Measurements from ENCODE around the gene PCDH9.
"Not testable (repeated sequence)": the region's sequence is repeated elsewhere in the genome, so short reads cannot be mapped to it uniquely, and the experiment has no call there.

The PCDH9 gene

DNA sequence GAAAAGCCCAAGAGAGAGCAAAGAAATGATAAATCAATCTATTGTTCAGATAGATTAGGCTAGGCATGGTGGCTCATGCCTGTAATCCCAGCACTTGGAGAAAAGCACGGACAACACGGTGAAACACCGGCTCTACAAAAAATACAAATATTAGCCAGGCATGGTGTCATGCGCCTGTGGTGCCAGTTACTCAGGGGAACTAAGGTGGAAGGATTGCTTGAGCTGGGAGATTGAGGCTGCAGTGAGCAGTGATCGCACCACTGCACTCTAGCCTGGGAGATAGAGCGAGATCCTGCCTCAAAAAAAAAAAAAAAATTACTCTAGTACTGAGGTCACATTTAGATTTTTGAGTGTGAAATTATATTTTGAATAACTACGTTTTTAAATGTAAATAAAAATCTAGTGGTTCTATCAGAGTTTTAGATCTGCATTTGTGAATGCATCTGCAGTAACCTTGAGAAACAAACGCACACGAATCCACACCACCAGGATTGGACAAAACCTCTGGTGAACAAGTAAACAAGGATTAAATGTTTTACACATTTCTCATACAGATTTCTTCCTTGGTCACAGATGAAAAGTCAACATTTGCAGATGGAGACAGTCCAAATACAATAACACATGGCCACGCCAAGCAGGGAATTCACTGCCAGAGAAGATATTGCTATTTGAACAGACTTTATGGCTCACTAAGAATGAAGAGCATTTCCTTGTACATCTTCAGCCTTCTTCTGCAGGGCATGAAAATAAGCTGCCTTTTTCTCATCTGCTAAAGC, 917.6 kb downstream of the PCDH9 start:
- no peak for DNase-seq

DNA sequence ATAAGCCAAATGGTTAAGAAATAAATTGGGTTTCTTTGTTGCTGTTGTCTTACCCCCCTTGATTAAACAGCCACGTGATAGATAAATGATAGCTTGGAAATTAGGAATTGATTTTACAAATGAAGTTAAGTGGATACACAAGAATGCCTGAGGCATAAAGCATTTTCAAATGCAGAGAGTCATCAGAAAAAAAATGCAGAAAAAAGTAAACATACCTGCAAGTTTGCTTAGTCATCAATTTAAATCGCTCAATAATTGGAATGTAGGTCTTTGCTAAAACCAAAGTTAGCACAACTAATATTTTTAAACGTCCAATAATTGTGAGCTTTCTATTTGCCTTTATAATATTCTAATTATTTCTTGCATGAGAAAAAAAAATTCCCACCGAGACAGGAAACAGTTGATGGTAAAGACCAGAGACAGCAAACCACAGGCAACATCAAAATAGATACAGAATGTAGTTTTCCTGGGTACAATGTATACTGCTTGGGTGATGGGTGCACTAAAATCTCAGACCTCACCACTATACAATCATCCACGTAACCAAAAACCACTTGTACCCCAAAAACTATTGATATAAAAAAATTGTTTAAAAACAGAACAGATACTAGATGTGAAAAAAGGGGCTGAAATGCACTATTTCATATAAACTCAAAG, 924.0 kb downstream of the PCDH9 start:
- DNase-seq = no peak

DNA sequence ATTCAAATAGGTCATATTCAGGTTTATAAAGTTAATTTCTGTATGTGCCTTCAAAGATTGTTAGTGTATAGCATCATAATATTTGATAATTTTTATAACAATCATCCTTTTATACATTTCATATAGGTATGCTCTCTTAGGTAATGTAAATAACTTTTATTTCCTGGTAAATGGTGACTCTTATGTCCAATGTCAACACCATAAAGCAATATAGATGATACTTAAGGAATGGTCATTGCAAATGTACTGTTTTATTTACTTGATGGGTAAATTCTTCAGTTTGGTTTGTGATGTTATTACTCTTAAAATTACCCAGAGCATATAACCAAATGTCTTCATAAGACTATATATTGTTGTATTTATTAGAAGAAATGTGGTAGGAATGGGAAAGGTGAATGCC, 928.7 kb downstream of the PCDH9 start:
- DNase-seq = no peak

DNA sequence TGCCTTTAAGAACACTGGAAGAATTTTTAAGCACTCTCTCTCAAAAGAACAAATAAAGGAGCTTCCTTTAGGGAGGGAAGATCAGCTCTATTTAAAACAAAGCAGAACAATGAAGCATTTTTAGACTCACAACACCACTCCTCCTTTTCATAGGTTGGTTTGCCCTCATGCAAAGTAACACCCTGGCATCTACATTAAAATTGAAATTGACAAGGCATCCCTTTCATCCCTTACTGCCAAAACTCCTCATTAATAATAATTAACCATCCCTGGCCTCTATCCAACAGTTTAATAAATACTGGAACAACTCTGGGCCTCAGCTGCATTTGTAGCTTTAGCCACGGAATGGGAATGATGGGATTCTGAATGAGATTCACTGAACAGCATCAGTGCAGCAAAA, 929.1 kb downstream of the PCDH9 start:
- no peak for DNase-seq

DNA sequence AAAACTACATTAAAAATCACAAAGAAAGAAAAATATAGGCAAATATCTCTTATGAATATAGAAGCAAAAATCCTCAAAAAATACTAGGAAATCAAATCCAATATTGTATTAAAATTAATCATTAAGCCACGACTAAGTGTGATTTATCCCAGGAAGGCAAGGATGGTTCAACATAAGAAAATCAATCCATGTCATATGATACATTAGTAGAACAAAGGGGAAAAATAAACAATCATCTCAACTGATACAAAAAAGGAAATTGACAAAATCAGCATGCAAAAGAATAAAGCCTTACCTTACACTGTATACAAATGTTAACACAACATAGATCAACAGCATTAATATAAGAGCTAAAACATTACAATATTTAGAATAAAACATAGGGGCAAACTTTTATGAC, 933.3 kb downstream of the PCDH9 start:
- no peak for DNase-seq

DNA sequence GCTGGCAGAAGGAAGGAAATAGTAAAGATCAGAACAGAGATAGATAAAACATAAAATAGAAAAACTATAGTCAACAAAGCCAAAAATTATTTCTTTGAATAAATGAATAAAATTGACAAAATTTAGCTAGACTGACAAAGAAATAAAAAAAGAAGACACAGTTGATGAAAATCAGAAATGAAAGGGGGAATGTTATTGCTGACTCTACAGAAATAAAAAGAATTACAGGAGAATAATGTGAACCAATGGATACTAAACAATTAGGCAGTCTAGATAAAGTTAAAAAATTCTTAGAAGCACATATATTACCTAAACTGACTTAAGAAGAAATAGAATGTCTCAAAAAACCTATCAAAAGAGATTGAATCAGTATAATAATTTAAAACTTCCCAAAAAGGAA, 933.8 kb downstream of the PCDH9 start:
- DNase-seq = no peak

DNA sequence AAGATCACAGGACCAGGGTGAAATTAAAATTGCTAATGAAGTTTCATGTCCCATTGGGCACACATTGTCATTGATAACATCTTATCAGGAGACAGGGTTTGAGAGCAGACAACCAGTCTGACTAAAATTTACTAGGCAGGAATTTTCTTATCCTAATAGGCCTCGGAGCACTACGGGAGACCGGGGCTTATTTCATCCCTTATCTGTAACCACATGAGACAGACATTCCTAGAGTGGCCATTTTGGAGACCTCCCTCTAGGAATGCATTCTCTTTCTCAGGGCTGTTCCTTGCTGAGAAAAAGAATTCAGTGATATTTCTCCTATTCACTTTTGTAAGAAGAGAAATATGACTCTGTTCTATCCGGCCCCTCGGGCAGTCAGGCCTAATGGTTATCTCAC, 943.3 kb downstream of the PCDH9 start:
- not testable (repeated sequence) for DNase-seq

DNA sequence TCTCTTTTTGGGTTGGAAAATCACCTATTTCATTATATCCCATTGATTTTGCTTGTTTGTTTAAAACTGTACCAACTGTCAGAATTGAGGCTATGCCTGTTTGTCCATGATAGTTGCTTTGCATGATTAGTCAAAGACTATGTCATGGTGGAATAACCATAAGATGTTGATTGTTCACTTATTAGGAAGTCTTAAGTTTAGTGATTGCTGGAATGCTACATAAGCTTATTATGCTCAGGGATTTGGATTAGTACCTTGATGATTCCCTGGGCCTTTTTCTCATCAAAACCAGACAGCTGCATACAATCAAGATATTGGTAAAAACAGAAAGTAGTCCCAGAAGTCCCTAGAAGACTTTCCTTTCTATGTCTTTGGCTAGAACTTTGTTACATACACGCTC, 954.7 kb downstream of the PCDH9 start:
- DNase-seq = no peak

DNA sequence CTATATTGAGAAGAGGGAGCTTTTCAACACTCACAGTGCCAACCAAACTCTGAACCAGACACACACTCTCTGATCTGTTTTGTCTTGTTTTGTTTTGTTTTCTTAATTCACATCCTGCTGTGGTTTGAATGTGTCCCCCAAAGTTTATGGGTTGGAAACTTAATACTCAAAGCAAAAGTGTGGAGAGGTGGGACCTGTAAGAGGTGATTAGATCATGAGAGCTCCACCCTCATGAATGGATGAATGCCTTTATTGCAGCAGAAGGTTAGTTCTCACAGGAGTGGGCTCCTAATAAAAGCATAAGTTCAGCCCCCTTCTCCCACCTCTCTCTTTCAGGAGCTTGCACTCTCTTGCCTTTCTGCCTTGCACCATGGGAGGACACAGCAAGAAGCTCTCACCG, 957.1 kb downstream of the PCDH9 start:
- DNase-seq = no peak

DNA sequence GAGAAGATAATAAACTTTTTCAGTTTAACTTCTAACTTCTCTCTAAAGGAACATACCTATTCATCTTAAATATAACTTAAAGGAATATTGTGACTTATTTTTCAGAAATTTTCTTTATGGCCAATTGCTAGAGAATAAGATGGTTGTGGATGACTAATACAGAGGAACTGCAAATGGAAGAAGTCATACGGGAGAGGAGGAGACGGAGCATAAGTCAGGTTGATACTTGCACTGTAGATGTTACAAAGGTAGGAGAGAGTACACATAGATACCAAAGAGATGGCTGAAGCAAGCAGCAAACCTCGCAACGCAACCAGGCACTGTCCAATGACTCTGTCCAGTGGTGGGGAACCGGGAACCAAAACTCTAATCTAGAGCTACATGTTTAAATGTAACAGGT, 963.4 kb downstream of the PCDH9 start:
- DNase-seq = no peak

DNA sequence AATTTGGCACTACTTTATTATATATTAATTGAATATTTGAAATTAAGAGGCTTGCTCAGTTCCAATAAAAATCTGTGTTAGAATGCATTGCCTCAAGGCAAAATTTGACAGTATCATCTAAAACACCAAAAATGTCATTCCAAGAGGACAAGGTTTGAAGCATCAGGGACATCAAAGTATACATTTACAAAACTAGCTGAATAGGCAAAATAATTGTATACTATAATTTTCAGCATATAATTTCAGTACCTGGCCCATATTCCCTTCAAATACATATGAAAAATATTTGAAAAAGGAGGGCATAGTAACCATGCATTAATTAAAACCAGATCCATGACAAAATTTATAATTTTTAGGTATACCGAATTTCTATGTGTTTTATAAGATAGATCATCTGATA, 963.8 kb downstream of the PCDH9 start:
- no peak for DNase-seq

DNA sequence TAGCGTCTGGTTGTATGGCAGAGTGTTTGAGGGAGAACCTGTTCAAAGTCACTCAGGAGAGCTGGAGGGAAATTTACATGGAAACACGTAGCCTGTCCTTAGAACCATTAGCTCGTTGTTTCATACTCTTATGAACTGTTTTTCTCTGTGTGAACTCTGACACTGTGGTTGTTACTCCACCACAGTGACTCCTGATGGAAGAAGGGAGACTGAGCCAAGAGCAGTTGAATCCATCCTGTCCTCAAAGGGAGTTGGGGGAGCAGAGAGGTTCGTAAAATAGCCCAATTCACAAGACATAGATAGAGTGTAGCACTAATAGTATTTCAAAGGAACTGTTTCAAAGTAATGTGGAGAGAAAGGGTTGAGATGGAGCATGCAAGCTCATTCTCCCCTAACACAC, 964.8 kb downstream of the PCDH9 start:
- no peak for DNase-seq

DNA sequence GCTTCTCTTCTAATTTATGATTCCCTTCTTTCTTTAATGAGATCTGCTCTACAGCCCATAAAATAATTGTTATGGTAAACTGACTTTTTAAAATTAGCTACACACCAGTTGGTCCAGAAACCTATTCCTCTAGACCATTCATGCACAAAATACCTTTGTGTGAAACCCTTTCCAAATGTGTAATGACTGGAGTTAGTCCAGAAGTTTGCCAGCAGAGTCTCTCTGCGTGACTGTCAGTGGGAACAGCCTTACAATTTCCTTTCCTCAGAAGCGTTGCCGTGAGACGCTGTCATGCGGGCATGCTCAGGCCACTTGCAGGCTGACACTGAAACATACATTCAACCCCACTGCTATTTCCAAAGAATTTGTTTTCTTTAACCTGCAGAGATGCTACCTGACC, 965.2 kb downstream of the PCDH9 start:
- DNase-seq = no peak

DNA sequence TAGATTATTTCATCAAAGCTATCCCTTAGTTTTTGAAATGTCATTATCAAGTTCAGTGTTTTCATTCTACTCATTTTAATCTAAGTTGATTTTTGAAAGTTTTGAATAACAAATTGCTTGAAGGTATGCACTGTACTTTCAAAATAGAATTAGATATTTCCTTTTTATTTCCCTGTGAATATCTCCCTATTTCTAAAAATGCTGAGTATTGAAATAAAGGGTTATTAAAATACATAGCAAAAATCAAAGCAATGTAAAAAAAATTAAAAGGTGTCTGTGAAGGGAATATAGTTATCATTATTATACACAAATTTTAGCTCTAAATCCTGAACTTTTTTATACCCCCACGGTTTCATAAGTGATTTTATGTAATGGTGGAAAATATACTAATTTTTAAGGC, 967.8 kb downstream of the PCDH9 start:
- DNase-seq = no peak

DNA sequence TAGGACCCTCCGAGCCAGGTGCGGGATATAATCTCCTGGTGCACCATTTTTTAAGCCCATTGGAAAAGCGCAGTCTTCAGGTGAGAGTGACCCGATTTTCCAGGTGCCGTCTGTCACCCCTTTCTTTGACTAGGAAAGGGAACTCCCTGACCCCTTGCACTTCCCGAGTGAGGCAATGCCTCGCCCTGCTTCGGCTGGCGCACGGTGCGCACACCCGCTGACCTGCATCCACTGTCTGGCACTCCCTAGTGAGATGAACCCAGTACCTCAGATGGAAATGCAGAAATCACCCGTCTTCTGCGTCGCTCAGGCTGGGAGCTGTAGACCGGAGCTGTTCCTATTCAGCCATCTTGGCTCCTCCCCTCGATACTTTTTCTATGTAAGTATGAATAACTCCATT, 970.7 kb downstream of the PCDH9 start:
- not testable (repeated sequence) for DNase-seq

Measured in CD4-positive, alpha-beta T cell treated with Interleukin-1 beta for 1 hour (primary cell).